ENCODE data around the gene COPZ2. TPM values are rescaled to one million over a fixed set of nuclear protein-coding genes. Genes with fewer than 3 reads are reported as not detected.
A peak's percentile ranks its signal among the peaks of the same experiment; 100 is the strongest.

COPZ2 gene
- polyA plus RNA-seq, 1 of the 3 experiments (the other 2 are of a cell fraction) = 36.9 TPM

GRCh38 chr17:48023400-48024148, 14.0 kb downstream of the COPZ2 start:
- Histone ChIP-seq H3K27ac (ENCODE audit: low read depth in 2 of 2, low read length in 1 of 2) (peak overlapping the region; percentile 68 to 88), H3K9ac (peak overlapping the region; percentile 47; the same call in 1 of the 2 replicates), H3K4me2 (peak overlapping the region; percentile 100), H3K4me3 (ENCODE audit: low read depth in 2 of 2, low read length in 1 of 2) (peak overlapping the region; percentile 43 to 78), H3K9me2 (no peaks in the 10 kb centered on the region), H3K36me3 (replicated peaks in 1 of 2; ENCODE audit: control insufficient read depth in 1 of 2, insufficient read depth in 2 of 2, low read length in 1 of 2) (no peaks in the 10 kb centered on the region), H2AFZ (ENCODE audit: low read depth) (peak overlapping the region; percentile 95; the same call in 1 of the 2 replicates), H3K79me2 (ENCODE audit: insufficient read depth) (no peaks in the 10 kb centered on the region), H3K4me1 (ENCODE audit: control insufficient read depth in 1 of 2, insufficient read depth in 2 of 2, low read depth in 1 of 2, low read length in 1 of 2) (peaks cover 25 to 33% of the 10 kb centered on the region in 2 experiments; a peak in 3 of 4 replicates), H4K20me1 (ENCODE audit: insufficient read depth) (no peaks in the 10 kb centered on the region), H3K27me3 (ENCODE audit: insufficient read depth) (no peaks in the 10 kb centered on the region), H3F3A (replicated peaks; ENCODE audit: insufficient read depth) (peaks cover 46% of the 10 kb centered on the region), H3K9me3 (no peaks in the 10 kb centered on the region)
- ChIA-PET CTCF (interaction anchor here (0.5 to 31.3 kb wide), 10 partner anchors 8 to 107 kb away, joined by 3 to 1752 read pairs (median 6); partner anchors contain the start of genes CDK5RAP3 and NFE2L1), POLR2A (interaction anchor here (0.8 to 1.0 kb wide), 2 partner anchors 8 to 12 kb away, joined by 4 to 7 read pairs; no protein-coding TSS in a partner anchor)
- 5% methylated on average over 21 of the region's 54 CpGs for WGBS (ENCODE audit: low lambda C conversion rate)
- DNase-seq = peak; percentile 94
- TF ChIP-seq RXRA (IDR thresholded peaks at IDR 0.05; ENCODE audit: borderline replicate concordance, low read depth) = no peak
- TF ChIP-seq MXI1 (IDR thresholded peaks at IDR 0.05; ENCODE audit: low read depth, low read length) = peak; percentile 98
- TF ChIP-seq YY1 (IDR thresholded peaks at IDR 0.05; ENCODE audit: low read depth) = no peak; the same call in 1 of the 2 replicates
- peak; percentile 62; the same call in 1 of the 2 replicates for TF ChIP-seq FOXJ3 (CRISPR knock-in tag; IDR thresholded peaks at IDR 0.05)
- 0 out of 2 replicates have a peak, but pooled peaks have one; percentile 45 for TF ChIP-seq TEAD4 (IDR thresholded peaks at IDR 0.05; ENCODE audit: borderline replicate concordance, insufficient read depth)
- TF ChIP-seq CHD2 (IDR thresholded peaks at IDR 0.05; ENCODE audit: low read length, partially characterized antibody) = peak; percentile 40
- TF ChIP-seq TAF1 (IDR thresholded peaks at IDR 0.05; ENCODE audit: borderline replicate concordance, low read depth, low read length) = peak; percentile 16; the same call in 1 of the 2 replicates
- TF ChIP-seq NRF1 (IDR thresholded peaks at IDR 0.05; ENCODE audit: low read depth, low read length) = no peak
- TF ChIP-seq MEF2A (IDR thresholded peaks at IDR 0.05; ENCODE audit: borderline replicate concordance, low read depth) = no peak
- TF ChIP-seq PBX3 (IDR thresholded peaks at IDR 0.05) = peak; percentile 99
- TF ChIP-seq USF2 (IDR thresholded peaks at IDR 0.05; ENCODE audit: borderline replicate concordance, low read depth, low read length) = no peak
- TF ChIP-seq MAX (IDR thresholded peaks at IDR 0.05; ENCODE audit: low read depth) = peak; percentile 97
- TF ChIP-seq SIN3A (IDR thresholded peaks at IDR 0.05; ENCODE audit: borderline replicate concordance, low read depth, low read length) = peak; percentile 94
- TF ChIP-seq ELF1 (IDR thresholded peaks at IDR 0.05) = no peak; the same call in 1 of the 2 replicates
- no peak for TF ChIP-seq GATA2 (CRISPR knock-in tag; IDR thresholded peaks at IDR 0.05)
- TF ChIP-seq RFX5 (IDR thresholded peaks at IDR 0.05; ENCODE audit: low read length) = 0 out of 2 replicates have a peak, but pooled peaks have one; percentile 53
- no peak for TF ChIP-seq ZBTB33 (IDR thresholded peaks at IDR 0.05; ENCODE audit: borderline replicate concordance, low read depth)
- peak; percentile 39 to 51; a peak in 3 of 4 replicates for TF ChIP-seq EP300 (IDR thresholded peaks at IDR 0.05; ENCODE audit: borderline replicate concordance in 1 of 2, low read depth in 1 of 2, low read length in 1 of 2)
- TF ChIP-seq RCOR1 (IDR thresholded peaks at IDR 0.05; ENCODE audit: low read length) = peak; percentile 62
- TF ChIP-seq FOXM1 (IDR thresholded peaks at IDR 0.05; ENCODE audit: low read depth) = no peak
- TF ChIP-seq RAD21 (IDR thresholded peaks at IDR 0.05; ENCODE audit: low read length) = peak; percentile 37
- 0 out of 2 replicates have a peak, but pooled peaks have one; percentile 10 for TF ChIP-seq GABPA (IDR thresholded peaks at IDR 0.05; ENCODE audit: low read depth)
- peak; percentile 34; the same call in 1 of the 2 replicates for TF ChIP-seq TCF12 (IDR thresholded peaks at IDR 0.05)
- TF ChIP-seq CTCF (IDR thresholded peaks at IDR 0.05) = peak; percentile 48
- peak; percentile 79 for TF ChIP-seq NFIC (IDR thresholded peaks at IDR 0.05; ENCODE audit: borderline replicate concordance)
- peak; percentile 78 for TF ChIP-seq POLR2AphosphoS5 (IDR thresholded peaks at IDR 0.05; ENCODE audit: low read depth, low read length)
- TF ChIP-seq USF1 (IDR thresholded peaks at IDR 0.05; ENCODE audit: borderline replicate concordance, low read depth) = peak; percentile 49; the same call in 1 of the 2 replicates

Data from SK-N-SH (cell line).